Astrocyte of the spinal cord (primary cell): ENCODE data around the gene SLC16A4.
A peak's percentile ranks its signal among the peaks of the same experiment; 100 is the strongest.

Experiments
- DNase-seq: peaks from one replicate; pipeline ENCODE4 v3.0.0; 2011; ENCODE audit warnings: low read depth, low spot score
- H3K4me3 ChIP-seq: 2 replicates; pipeline ENCODE4 v1.5.1; 2011; ENCODE audit warnings: low read depth, mild to moderate bottlenecking, low read length, moderate library complexity
- CTCF ChIP-seq: IDR thresholded peaks from 2 replicates; pipeline ENCODE4 v1.5.1; 2012; ENCODE audit warnings: low read depth, mild to moderate bottlenecking, low read length, inconsistent platforms
- in situ Hi-C: cut with HindIII; loops from 2 replicates; pipeline ENCODE4 v1.10.0; 2017; ENCODE audit warnings: low sequenced_read_pairs

SLC16A4 gene

GRCh38 chr1:110336300-110337039, 54.4 kb downstream of the SLC16A4 start:
- peak; percentile 17 for DNase-seq
- no peak overlapping the region for H3K4me3 ChIP-seq
- in situ Hi-C loops = no loop called here
- TF ChIP-seq CTCF = no peak

- no peak for DNase-seq
- TF ChIP-seq CTCF = no peak
- no peak overlapping the region for H3K4me3 ChIP-seq
- in situ Hi-C loops = no loop called here
Measured at GRCh38 chr1:110335265-110335664, 55.6 kb downstream of the SLC16A4 start.

- no peak overlapping the region for H3K4me3 ChIP-seq
- in situ Hi-C loops = no loop called here
- no peak for DNase-seq
- no peak for TF ChIP-seq CTCF
Measured at GRCh38 chr1:110328700-110329099, 62.1 kb downstream of the SLC16A4 start.

GRCh38 chr1:110328274-110328673, 62.6 kb downstream of the SLC16A4 start:
- no peak for DNase-seq
- TF ChIP-seq CTCF = no peak
- in situ Hi-C loops = no loop called here
- H3K4me3 ChIP-seq = no peak overlapping the region

- TF ChIP-seq CTCF = no peak
- no peak for DNase-seq
- in situ Hi-C loops = no loop called here
Measured at GRCh38 chr1:110326826-110327225, 64.0 kb downstream of the SLC16A4 start.

GRCh38 chr1:110324667-110325066, 66.2 kb downstream of the SLC16A4 start:
- DNase-seq = no peak
- in situ Hi-C loops = no loop called here
- TF ChIP-seq CTCF = no peak
- no peak overlapping the region for H3K4me3 ChIP-seq

More at GRCh38 chr1:110326826-110327225, 64.0 kb downstream of the SLC16A4 start:
- H3K4me3 ChIP-seq = no peak overlapping the region
